ENCODE measurements around the gene CCDC40. TPM values are rescaled to one million over a fixed set of nuclear protein-coding genes. Genes with fewer than 3 reads are reported as not detected.

CCDC40 gene
- total and polyA plus RNA-seq, 2 donors (not counting 1 experiment from before 2014, with no cell fraction given): 0.53 to 1.5 TPM

DNA sequence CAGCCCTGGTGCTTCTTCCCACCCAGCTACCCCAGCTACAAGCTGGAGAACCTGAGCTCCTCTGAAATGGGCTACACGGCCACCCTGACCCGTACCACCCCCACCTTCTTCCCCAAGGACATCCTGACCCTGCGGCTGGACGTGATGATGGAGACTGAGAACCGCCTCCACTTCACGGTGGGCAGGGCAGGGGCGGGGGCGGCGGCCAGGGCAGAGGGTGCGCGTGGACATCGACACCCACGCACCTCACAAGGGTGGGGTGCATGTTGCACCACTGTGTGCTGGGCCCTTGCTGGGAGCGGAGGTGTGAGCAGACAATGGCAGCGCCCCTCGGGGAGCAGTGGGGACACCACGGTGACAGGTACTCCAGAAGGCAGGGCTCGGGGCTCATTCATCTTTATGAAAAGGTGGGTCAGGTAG is 68.5 kb downstream of the CCDC40 start:
- Histone ChIP-seq H3K9ac (ENCODE audit: insufficient read depth, low read length) (no peak overlapping the region), H3K27ac (ENCODE audit: insufficient read depth, low read length) (no peak overlapping the region), H2AFZ (ENCODE audit: low read length) (no peak overlapping the region), H3K79me2 (ENCODE audit: control insufficient read depth, insufficient read depth, low read length) (peaks cover 2% of the 10 kb centered on the region), H3K4me3 (replicated peaks in 1 of 4; ENCODE audit: control extremely low read depth in 1 of 4, insufficient read depth in 1 of 4, low read depth in 3 of 4, low read length in 4 of 4) (no peak overlapping the region), H3K9me3 (ENCODE audit: control insufficient read depth, insufficient read depth, low read depth, low read length) (no peaks in the 10 kb centered on the region), H3K27me3 (ENCODE audit: control insufficient read depth, insufficient read depth, low read length) (no peaks in the 10 kb centered on the region), H4K20me1 (ENCODE audit: control insufficient read depth, extremely low read depth, insufficient read depth, low read length) (no peaks in the 10 kb centered on the region), H3K36me3 (ENCODE audit: control insufficient read depth, insufficient read depth, low read length) (no peaks in the 10 kb centered on the region), H3K4me1 (ENCODE audit: control insufficient read depth, extremely low read depth, insufficient read depth, low read length) (no peaks in the 10 kb centered on the region), H3K4me2 (ENCODE audit: extremely low read depth, insufficient read depth, low read length) (no peak overlapping the region)
- DNase-seq (ENCODE audit: low read depth in 2 of 2): no peak
- TF ChIP-seq, protein P1, sequence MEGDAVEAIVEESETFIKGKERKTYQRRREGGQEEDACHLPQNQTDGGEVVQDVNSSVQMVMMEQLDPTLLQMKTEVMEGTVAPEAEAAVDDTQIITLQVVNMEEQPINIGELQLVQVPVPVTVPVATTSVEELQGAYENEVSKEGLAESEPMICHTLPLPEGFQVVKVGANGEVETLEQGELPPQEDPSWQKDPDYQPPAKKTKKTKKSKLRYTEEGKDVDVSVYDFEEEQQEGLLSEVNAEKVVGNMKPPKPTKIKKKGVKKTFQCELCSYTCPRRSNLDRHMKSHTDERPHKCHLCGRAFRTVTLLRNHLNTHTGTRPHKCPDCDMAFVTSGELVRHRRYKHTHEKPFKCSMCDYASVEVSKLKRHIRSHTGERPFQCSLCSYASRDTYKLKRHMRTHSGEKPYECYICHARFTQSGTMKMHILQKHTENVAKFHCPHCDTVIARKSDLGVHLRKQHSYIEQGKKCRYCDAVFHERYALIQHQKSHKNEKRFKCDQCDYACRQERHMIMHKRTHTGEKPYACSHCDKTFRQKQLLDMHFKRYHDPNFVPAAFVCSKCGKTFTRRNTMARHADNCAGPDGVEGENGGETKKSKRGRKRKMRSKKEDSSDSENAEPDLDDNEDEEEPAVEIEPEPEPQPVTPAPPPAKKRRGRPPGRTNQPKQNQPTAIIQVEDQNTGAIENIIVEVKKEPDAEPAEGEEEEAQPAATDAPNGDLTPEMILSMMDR (conservative IDR thresholded peaks at IDR 0.05 in 1 of 2, IDR thresholded peaks at IDR 0.05 in 1 of 2; ENCODE audit: low read depth in 1 of 2, low read length in 2 of 2): no peak
- no peak for TF ChIP-seq EZH2 (IDR thresholded peaks at IDR 0.05; ENCODE audit: low read length, missing control alignments)

DNA sequence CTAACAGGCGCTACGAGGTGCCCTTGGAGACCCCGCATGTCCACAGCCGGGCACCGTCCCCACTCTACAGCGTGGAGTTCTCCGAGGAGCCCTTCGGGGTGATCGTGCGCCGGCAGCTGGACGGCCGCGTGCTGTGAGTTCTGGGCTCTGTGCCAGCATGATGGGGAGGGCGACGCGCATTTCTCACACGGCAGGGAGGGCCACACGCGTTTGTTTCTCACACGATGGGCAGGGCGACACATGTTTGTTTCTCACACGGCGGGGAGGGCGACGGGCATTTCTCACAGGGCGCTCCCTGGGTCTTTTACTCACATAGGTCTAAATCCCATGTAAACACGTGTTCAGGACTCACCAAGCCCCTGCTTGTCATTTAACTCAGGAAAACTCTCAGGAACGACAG is 69.3 kb downstream of the CCDC40 start:
- Histone ChIP-seq H2AFZ (ENCODE audit: low read length) (no peak overlapping the region), H3K27ac (ENCODE audit: insufficient read depth, low read length) (no peak overlapping the region), H3K27me3 (ENCODE audit: control insufficient read depth, insufficient read depth, low read length) (no peaks in the 10 kb centered on the region), H3K4me1 (ENCODE audit: control insufficient read depth, extremely low read depth, insufficient read depth, low read length) (no peaks in the 10 kb centered on the region), H3K4me3 (replicated peaks in 1 of 4; ENCODE audit: control extremely low read depth in 1 of 4, insufficient read depth in 1 of 4, low read depth in 3 of 4, low read length in 4 of 4) (no peak overlapping the region), H3K9me3 (ENCODE audit: control insufficient read depth, insufficient read depth, low read depth, low read length) (no peaks in the 10 kb centered on the region), H3K79me2 (ENCODE audit: control insufficient read depth, insufficient read depth, low read length) (peaks cover 2% of the 10 kb centered on the region), H3K4me2 (ENCODE audit: extremely low read depth, insufficient read depth, low read length) (no peak overlapping the region), H3K36me3 (ENCODE audit: control insufficient read depth, insufficient read depth, low read length) (no peaks in the 10 kb centered on the region), H4K20me1 (ENCODE audit: control insufficient read depth, extremely low read depth, insufficient read depth, low read length) (no peaks in the 10 kb centered on the region), H3K9ac (ENCODE audit: insufficient read depth, low read length) (no peak overlapping the region)
- TF ChIP-seq, protein P1 (conservative IDR thresholded peaks at IDR 0.05 in 1 of 2, IDR thresholded peaks at IDR 0.05 in 1 of 2; ENCODE audit: low read depth in 1 of 2, low read length in 2 of 2): no peak
- TF ChIP-seq EZH2 (IDR thresholded peaks at IDR 0.05; ENCODE audit: low read length, missing control alignments): no peak
- DNase-seq (ENCODE audit: low read depth in 2 of 2): peak in 1 of 2 donors; percentile 52

DNA sequence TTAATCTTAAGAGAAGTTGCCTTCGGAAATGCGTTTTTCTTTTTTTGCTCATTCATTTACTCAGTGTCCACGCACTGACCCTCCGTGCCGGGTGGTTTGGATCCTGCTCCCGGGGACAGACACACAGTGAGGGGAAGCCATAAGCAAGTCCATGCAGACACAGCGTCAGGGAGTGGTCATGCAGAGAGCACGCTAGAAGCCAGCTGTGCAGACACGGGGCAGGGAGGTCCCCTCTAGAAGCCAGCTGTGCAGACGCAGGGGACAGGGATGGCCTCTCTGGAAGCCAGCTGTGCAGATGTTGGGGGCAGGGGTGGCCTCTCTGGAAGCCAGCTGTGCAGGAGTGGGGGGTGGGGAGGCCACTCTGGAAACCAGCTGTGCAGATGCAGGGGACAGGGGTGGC is 69.7 kb downstream of the CCDC40 start:
- Histone ChIP-seq H3K9ac (ENCODE audit: insufficient read depth, low read length) (no peak overlapping the region), H4K20me1 (ENCODE audit: control insufficient read depth, extremely low read depth, insufficient read depth, low read length) (no peaks in the 10 kb centered on the region), H3K4me1 (ENCODE audit: control insufficient read depth, extremely low read depth, insufficient read depth, low read length) (no peaks in the 10 kb centered on the region), H2AFZ (ENCODE audit: low read length) (no peak overlapping the region), H3K27ac (ENCODE audit: insufficient read depth, low read length) (no peak overlapping the region), H3K27me3 (ENCODE audit: control insufficient read depth, insufficient read depth, low read length) (no peaks in the 10 kb centered on the region), H3K9me3 (ENCODE audit: control insufficient read depth, insufficient read depth, low read depth, low read length) (no peaks in the 10 kb centered on the region), H3K79me2 (ENCODE audit: control insufficient read depth, insufficient read depth, low read length) (peaks cover 2% of the 10 kb centered on the region), H3K4me3 (replicated peaks in 1 of 4; ENCODE audit: control extremely low read depth in 1 of 4, insufficient read depth in 1 of 4, low read depth in 3 of 4, low read length in 4 of 4) (no peak overlapping the region), H3K4me2 (ENCODE audit: extremely low read depth, insufficient read depth, low read length) (no peak overlapping the region), H3K36me3 (ENCODE audit: control insufficient read depth, insufficient read depth, low read length) (no peaks in the 10 kb centered on the region)
- no peak for TF ChIP-seq EZH2 (IDR thresholded peaks at IDR 0.05; ENCODE audit: low read length, missing control alignments)
- TF ChIP-seq, protein P1 (conservative IDR thresholded peaks at IDR 0.05 in 1 of 2, IDR thresholded peaks at IDR 0.05 in 1 of 2; ENCODE audit: low read depth in 1 of 2, low read length in 2 of 2): no peak
- no peak for DNase-seq (ENCODE audit: low read depth in 2 of 2)

Data from fibroblast of lung (primary cell).